Mucosa of descending colon (tissue), 3 donors: Measurements from ENCODE around the gene CLEC2B. TPM values are rescaled to one million over a fixed set of nuclear protein-coding genes. Genes with fewer than 3 reads are reported as not detected.

Source experiments
- ATAC-seq: fragments of 200-7000 bp; cut with Tn5 transposase; one replicate; pipeline ENCODE4 v1.9.1; 2020; ENCODE audit warnings: mild to moderate bottlenecking, moderate library complexity
- DNase-seq, 3 donors: peaks; one replicate each; pipeline ENCODE4 v3.0.0-alpha.2; 2020
- H3K36me3 ChIP-seq: fragments of 200-600 bp; one replicate; pipeline ENCODE4 v1.8.0; 2021; ENCODE audit warnings: low read depth, mild to moderate bottlenecking
- H3K4me1 ChIP-seq: fragments of 200-600 bp; one replicate; pipeline ENCODE4 v1.8.0; 2021; ENCODE audit warnings: low read depth, mild to moderate bottlenecking
- H3K4me3 ChIP-seq: fragments of 200-600 bp; one replicate; pipeline ENCODE4 v1.8.0; 2021; ENCODE audit warnings: mild to moderate bottlenecking
- H3K9me3 ChIP-seq: fragments of 200-600 bp; one replicate; pipeline ENCODE4 v1.8.0; 2021; ENCODE audit warnings: mild to moderate bottlenecking
- CTCF ChIP-seq: fragments of 200-600 bp; IDR thresholded peaks from one replicate; pipeline ENCODE4 v1.8.0; 2022; ENCODE audit warnings: antibody characterized with exemption, mild to moderate bottlenecking
- intact Hi-C, 2 donors: fragments of 100-400 bp; cut with DNase I in 1 of 2; cut with micrococcal nuclease in 1 of 2; formaldehyde crosslinking; loops; one replicate each; pipeline versions ENCODE4 v1.11.0 to v1.11.1; 2022; cut with DNase I, micrococcal nuclease
- long read RNA-seq, 2 donors: library from polyadenylated mRNA; unstranded; transcript quantifications; one replicate each; pipeline ENCODE4 v2.0.0, GENCODE V29; 2019 to 2021
- total RNA-seq, 3 donors: library from RNA; stranded (reverse); fragmentation: NEBNext Ultra II Directional in 2 of 3; extraction: Animal tissue kit (Norgen Biotek cat#: 25700) in 2 of 3; gene quantifications; one replicate each; pipeline versions ENCODE4 v1.2.1 to v1.2.4, GENCODE V29; 2021 to 2023
- donor health status: DM: no; HTN: no; CAD: no; lungs with moderate emphysema.
- donor health status: DM: no; HTN: no; CAD: no.
- donor health status: DM: no; HTN: yes; CAD: no.

CLEC2B gene
- total RNA-seq: 1 to 10 TPM; 3.5 to 7.3 (median 6.5) TPM
- long read RNA-seq, donor 1, partial matches to known transcripts: 0 of 2 reads
- long read RNA-seq, donor 1, other reads (novel, unspliced or antisense): 0 of 2 reads
- long read RNA-seq, donor 2, transcript CLEC2B-201 (5 exons, 1,700 nt): major isoform, 6 of 7 reads
- long read RNA-seq, donor 2, partial matches to known transcripts: 0 of 7 reads
- long read RNA-seq, donor 2, other reads (novel, unspliced or antisense): 1 of 7 reads

GRCh38 chr12:9869307-9870161 is at the start of gene CLEC2B:
CLEC2B (minus strand) TSS chr12:9869354.
- ATAC-seq (peak; percentile 88), DNase-seq (peak in 1 of 3 donors; percentile 22)
- no peaks in the 10 kb centered on the region for H3K4me1 ChIP-seq
- H3K9me3 ChIP-seq: no peaks in the 10 kb centered on the region
- peak within 1 kb of the TSS; percentile 11 for H3K4me3 ChIP-seq
- H3K36me3 ChIP-seq: no peaks in the 10 kb centered on the region
- no peak for TF ChIP-seq CTCF
- intact Hi-C loops: no loop called here

- no peak for DNase-seq
- no peak for ATAC-seq
- H3K4me3 ChIP-seq: no peak overlapping the region
- H3K9me3 ChIP-seq: peaks cover 21% of the 10 kb centered on the region
- intact Hi-C loops: no loop called here
- no peaks in the 10 kb centered on the region for H3K36me3 ChIP-seq
- no peak for TF ChIP-seq CTCF
- no peaks in the 10 kb centered on the region for H3K4me1 ChIP-seq
These were observed 42.6 kb upstream of the CLEC2B start for GRCh38 chr12:9911708-9912107.

- ATAC-seq: no peak
- Histone ChIP-seq H3K4me3 (no peak overlapping the region), H3K36me3 (no peaks in the 10 kb centered on the region), H3K9me3 (peaks cover 21% of the 10 kb centered on the region), H3K4me1 (no peaks in the 10 kb centered on the region)
- no peak for TF ChIP-seq CTCF
- intact Hi-C loops: no loop called here
- DNase-seq: no peak
These were observed 41.7 kb upstream of the CLEC2B start for GRCh38 chr12:9910716-9911421.

GRCh38 chr12:9909724-9910123 is 40.6 kb upstream of the CLEC2B start:
- no peak overlapping the region for H3K4me3 ChIP-seq
- DNase-seq (no peak), ATAC-seq (no peak)
- H3K9me3 ChIP-seq: peaks cover 21% of the 10 kb centered on the region
- no peaks in the 10 kb centered on the region for H3K4me1 ChIP-seq
- no peaks in the 10 kb centered on the region for H3K36me3 ChIP-seq
- no peak for TF ChIP-seq CTCF
- intact Hi-C loops: no loop called here

- TF ChIP-seq CTCF: no peak
- ATAC-seq (no peak), DNase-seq (no peak)
- H3K4me1 ChIP-seq: no peaks in the 10 kb centered on the region
- intact Hi-C loops: no loop called here
- H3K4me3 ChIP-seq: no peak overlapping the region
- H3K9me3 ChIP-seq: peaks cover 21% of the 10 kb centered on the region
- H3K36me3 ChIP-seq: no peaks in the 10 kb centered on the region
These were observed 39.2 kb upstream of the CLEC2B start for GRCh38 chr12:9908350-9908749.
